OCI-LY3 (cell line): ENCODE results near the gene DNAJC13.

Experiments
- H2AFZ ChIP-seq: fragments of 200-600, 300-600 bp; shearing (Covaris generic); 2 replicates; pipeline ENCODE4 v1.6.0; 2014; ENCODE audit warnings: antibody characterized with exemption, low read depth, low read length
- H3K27ac ChIP-seq: fragments of 200-600, 300-600 bp; sonication (generic); 2 replicates; pipeline ENCODE4 v1.5.1; 2014; ENCODE audit warnings: mild to moderate bottlenecking, low read length, moderate library complexity, mixed read lengths
- H3K27me3 ChIP-seq: fragments of 200-600, 300-600 bp; sonication (generic); 2 replicates; pipeline ENCODE4 v1.6.1; 2014; ENCODE audit warnings: low read depth, low read length, mixed read lengths
- H3K36me3 ChIP-seq: fragments of 200-600, 300-600 bp; sonication (generic); replicated peaks from 2 replicates; pipeline ENCODE3; 2014; ENCODE audit warnings: low read depth, low read length, mixed read lengths
- H3K4me1 ChIP-seq: fragments of 300-600, 200-600 bp; sonication (generic); 2 replicates; pipeline ENCODE4 v1.6.1; 2014; ENCODE audit warnings: low read length, mixed read lengths
- H3K4me2 ChIP-seq: fragments of 200-600, 300-600 bp; sonication (generic); 2 replicates; pipeline ENCODE4 v1.6.1; 2014; ENCODE audit warnings: low read length, mixed read lengths
- H3K4me3 ChIP-seq: fragments of 300-600, 200-600 bp; sonication (generic); 2 replicates; pipeline ENCODE4 v1.5.1; 2014; ENCODE audit warnings: antibody characterized with exemption, mild to moderate bottlenecking, low read length, moderate library complexity
- H3K79me2 ChIP-seq: fragments of 300-600, 200-600 bp; shearing (Covaris generic); 2 replicates; pipeline ENCODE4 v1.6.1; 2014; ENCODE audit warnings: mild to moderate bottlenecking, low read length, mixed read lengths
- H3K9ac ChIP-seq: fragments of 300-600, 200-600 bp; shearing (Covaris generic); 2 replicates; pipeline ENCODE4 v1.6.0; 2014; ENCODE audit warnings: mild to moderate bottlenecking, low read length, moderate library complexity
- H3K9me3 ChIP-seq: fragments of 200-600, 300-600 bp; shearing (Covaris generic); 2 replicates; pipeline ENCODE4 v1.6.1; 2014; ENCODE audit warnings: low read length, mixed read lengths; ENCODE audit not compliant: insufficient read depth
- H4K20me1 ChIP-seq: fragments of 200-600, 300-600 bp; sonication (generic); 2 replicates; pipeline ENCODE4 v1.6.1; 2016; ENCODE audit warnings: low read length, mixed read lengths; ENCODE audit not compliant: insufficient read depth
- CTCF ChIP-seq: fragments of 200-600, 300-600 bp; sonication (generic); IDR thresholded peaks from 2 replicates; pipeline ENCODE4 v1.5.1; 2014; ENCODE audit warnings: antibody characterized with exemption, low read length, low read depth
- EZH2phosphoT487 ChIP-seq: fragments of 200-600 bp; shearing (Covaris generic); IDR thresholded peaks from 2 replicates; pipeline ENCODE4 v1.6.1; 2018; ENCODE audit warnings: antibody characterized with exemption, mixed run types, low read depth

The DNAJC13 gene

GRCh38 chr3:132568422-132568821 lies 151.1 kb downstream of the DNAJC13 start:
- no peak for TF ChIP-seq EZH2phosphoT487
- no peak overlapping the region for H3K4me2 ChIP-seq

GRCh38 chr3:132569153-132569552 lies 151.9 kb downstream of the DNAJC13 start:
- Histone ChIP-seq H3K4me2 (no peak overlapping the region), H3K79me2 (no peaks in the 10 kb centered on the region), H3K27ac (no peak overlapping the region), H2AFZ (no peak overlapping the region), H3K9ac (no peak overlapping the region), H3K4me1 (no peaks in the 10 kb centered on the region), H3K36me3 (no peaks in the 10 kb centered on the region), H3K9me3 (no peaks in the 10 kb centered on the region), H4K20me1 (0 out of 2 replicates have a peak, but pooled peaks cover 3% of the 10 kb centered on the region), H3K27me3 (no peaks in the 10 kb centered on the region), H3K4me3 (no peak overlapping the region)
- TF ChIP-seq CTCF, result no peak

More at GRCh38 chr3:132568422-132568821, 151.1 kb downstream of the DNAJC13 start:
- no peak overlapping the region for H3K4me3 ChIP-seq
- no peaks in the 10 kb centered on the region for H3K4me1 ChIP-seq
- no peak overlapping the region for H3K27ac ChIP-seq
- H3K27me3 ChIP-seq, result no peaks in the 10 kb centered on the region
- 0 out of 2 replicates have a peak, but pooled peaks cover 3% of the 10 kb centered on the region for H4K20me1 ChIP-seq
- no peaks in the 10 kb centered on the region for H3K36me3 ChIP-seq
- no peak overlapping the region for H3K9ac ChIP-seq
- no peaks in the 10 kb centered on the region for H3K9me3 ChIP-seq
- H3K79me2 ChIP-seq, result no peaks in the 10 kb centered on the region
- H2AFZ ChIP-seq, result no peak overlapping the region

GRCh38 chr3:132569580-132569979 lies 152.3 kb downstream of the DNAJC13 start:
- Histone ChIP-seq H3K27me3 (no peaks in the 10 kb centered on the region), H4K20me1 (0 out of 2 replicates have a peak, but pooled peaks cover 3% of the 10 kb centered on the region), H3K4me2 (no peak overlapping the region), H3K9ac (no peak overlapping the region), H3K36me3 (no peaks in the 10 kb centered on the region), H3K27ac (no peak overlapping the region), H3K4me3 (no peak overlapping the region), H2AFZ (no peak overlapping the region), H3K4me1 (no peaks in the 10 kb centered on the region), H3K79me2 (no peaks in the 10 kb centered on the region), H3K9me3 (no peaks in the 10 kb centered on the region)
- TF ChIP-seq EZH2phosphoT487, result no peak
- TF ChIP-seq CTCF, result no peak

GRCh38 chr3:132570016-132570415 lies 152.7 kb downstream of the DNAJC13 start:
- H3K4me1 ChIP-seq, result no peaks in the 10 kb centered on the region
- no peak overlapping the region for H3K4me2 ChIP-seq
- TF ChIP-seq CTCF, result no peak
- no peak overlapping the region for H2AFZ ChIP-seq
- H3K27ac ChIP-seq, result no peak overlapping the region
- no peak overlapping the region for H3K4me3 ChIP-seq
- no peak overlapping the region for H3K9ac ChIP-seq
- H3K79me2 ChIP-seq, result no peaks in the 10 kb centered on the region
- H3K36me3 ChIP-seq, result no peaks in the 10 kb centered on the region
- H3K27me3 ChIP-seq, result no peaks in the 10 kb centered on the region
- 0 out of 2 replicates have a peak, but pooled peaks cover 3% of the 10 kb centered on the region for H4K20me1 ChIP-seq
- no peaks in the 10 kb centered on the region for H3K9me3 ChIP-seq

GRCh38 chr3:132573797-132574211 lies 156.5 kb downstream of the DNAJC13 start:
- no peak overlapping the region for H3K9ac ChIP-seq
- no peaks in the 10 kb centered on the region for H3K4me1 ChIP-seq
- H3K4me2 ChIP-seq, result no peak overlapping the region
- H3K9me3 ChIP-seq, result no peaks in the 10 kb centered on the region
- H2AFZ ChIP-seq, result no peak overlapping the region
- no peaks in the 10 kb centered on the region for H3K79me2 ChIP-seq
- no peak overlapping the region for H3K4me3 ChIP-seq
- H3K27me3 ChIP-seq, result no peaks in the 10 kb centered on the region
- H3K36me3 ChIP-seq, result no peaks in the 10 kb centered on the region
- H4K20me1 ChIP-seq, result 0 out of 2 replicates have a peak, but pooled peaks cover 3% of the 10 kb centered on the region
- TF ChIP-seq CTCF (no peak), EZH2phosphoT487 (no peak)
- no peak overlapping the region for H3K27ac ChIP-seq
